A549 (cell line): Measurements from ENCODE around the gene PLXNB3. TPM values are rescaled to one million over a fixed set of nuclear protein-coding genes. Genes with fewer than 3 reads are reported as not detected.

Source experiments
- ATAC-seq, 2 experiments: fragments of 200-7000 bp in 1 of 2; fragments of >200 bp in 1 of 2; cut with Nextera tagmentation in 1 of 2; cut with Tn5 transposase in 1 of 2; 3 replicates each; pipeline versions ENCODE4 v1.8.0 to v1.9.1; 2018 to 2020; ENCODE audit warnings: mild to moderate bottlenecking in 1 of 2, moderate library complexity in 1 of 2
- CTCF ChIA-PET: fragments of 300-600 bp; sonication (Branson Sonifier 250); formaldehyde crosslinking; extraction: SDS; loops from one replicate; lab custom pipeline; 2021; ENCODE audit warnings: antibody characterized with exemption, inconsistent platforms; lab: Yijun Ruan, JAX
- POLR2A ChIA-PET: fragments of 350-600 bp; formaldehyde crosslinking; extraction: SDS; loops from one replicate; lab custom pipeline; 2021; ENCODE audit warnings: antibody characterized with exemption, inconsistent platforms; lab: Yijun Ruan, JAX
- DNase-seq, 2 experiments: peaks; one replicate each; pipeline versions ENCODE4 v3.0.0 to v3.0.0-alpha.2; 2011 to 2016; ENCODE audit warnings: low read depth in 1 of 2, low spot score in 1 of 2
- FAIRE-seq: peaks from 2 replicates; lab custom pipeline; 2011; peaks lifted over from hg19 to GRCh38; lab: Jason Lieb, UNC
- H3K27ac ChIP-seq, 2 experiments: fragments of >200 bp; sonication (Bioruptor Twin); formaldehyde crosslinking; 3 replicates each; pipeline ENCODE4 v1.5.1; 2016 to 2017
- H3K4me1 ChIP-seq: fragments of >200 bp; sonication (Bioruptor Twin); formaldehyde crosslinking; 3 replicates; pipeline ENCODE4 v1.6.1; 2016
- H3K4me2 ChIP-seq: fragments of >200 bp; sonication (Bioruptor Twin); formaldehyde crosslinking; 3 replicates; pipeline ENCODE4 v1.6.1; 2016
- H3K4me3 ChIP-seq: fragments of >200 bp; sonication (Bioruptor Twin); formaldehyde crosslinking; 3 replicates; pipeline ENCODE4 v1.5.1; 2016
- H3K9me3 ChIP-seq: fragments of >200 bp; sonication (Bioruptor Twin); formaldehyde crosslinking; 3 replicates; pipeline ENCODE4 v1.6.1; 2016
- EHMT2 ChIP-seq: fragments of 200-600 bp; sonication (generic); IDR thresholded peaks from 2 replicates; pipeline ENCODE4 v1.6.1; 2016; ENCODE audit warnings: antibody characterized with exemption, low read depth, mild to moderate bottlenecking, moderate library complexity
- EP300 ChIP-seq, 2 experiments: fragments of >200 bp; sonication (Bioruptor Twin); formaldehyde crosslinking; IDR thresholded peaks; 2 replicates in 1 of 2; 3 replicates in 1 of 2; pipeline ENCODE4 v1.6.1; 2016 to 2017
- HEYL ChIP-seq: fragments of 250-450 bp; sonication (Bioruptor Pico); IDR thresholded peaks from 2 replicates; pipeline ENCODE4 v1.8.0; 2021; ENCODE audit warnings: mild to moderate bottlenecking, moderate library complexity
- HOXB13 ChIP-seq: fragments of 250-450 bp; sonication (Bioruptor Pico); IDR thresholded peaks from 2 replicates; pipeline ENCODE4 v1.5.0; 2020; ENCODE audit warnings: low read depth, mild to moderate bottlenecking, moderate library complexity
- JUN ChIP-seq, 2 experiments: fragments of >200 bp; sonication (Bioruptor Twin); formaldehyde crosslinking; IDR thresholded peaks; 2 replicates in 1 of 2; 3 replicates in 1 of 2; pipeline ENCODE4 v1.6.1; 2016 to 2017
- KDM5A ChIP-seq: fragments of 200-600 bp; sonication (generic); IDR thresholded peaks from 2 replicates; pipeline ENCODE4 v1.6.1; 2016; ENCODE audit warnings: antibody characterized with exemption, mild to moderate bottlenecking
- NFE2L2 ChIP-seq: fragments of 150-350 bp; conservative IDR thresholded peaks from 2 replicates; pipeline ENCODE4 v1.6.1; 2014; ENCODE audit warnings: low read length
- PHF8 ChIP-seq: fragments of 200-600 bp; sonication (generic); IDR thresholded peaks from 2 replicates; pipeline ENCODE4 v1.6.1; 2016; ENCODE audit warnings: low read depth, mild to moderate bottlenecking, antibody characterized with exemption, moderate library complexity, borderline replicate concordance
- RAD21 ChIP-seq, 2 experiments: fragments of >200 bp in 1 of 2; sonication (Bioruptor Twin) in 1 of 2; formaldehyde crosslinking in 1 of 2; IDR thresholded peaks in 1 of 2; conservative IDR thresholded peaks in 1 of 2; 2 replicates in 1 of 2; 3 replicates in 1 of 2; pipeline ENCODE4 v1.6.1; 2012 to 2018; ENCODE audit warnings: inconsistent platforms in 1 of 2
- ZNF302 ChIP-seq: fragments of 250-450 bp; sonication (Bioruptor Pico); IDR thresholded peaks from 2 replicates; pipeline ENCODE4 v1.9.0; 2021; ENCODE audit warnings: inconsistent platforms, mild to moderate bottlenecking, moderate library complexity
- ZSCAN20 ChIP-seq: fragments of 250-450 bp; sonication (Bioruptor Pico); IDR thresholded peaks from 2 replicates; pipeline ENCODE4 v1.8.0; 2022; ENCODE audit warnings: mild to moderate bottlenecking, moderate library complexity
- WGBS: methylation state at CpG from one replicate; pipeline ENCODE4 v1.1.6; 2017; ENCODE audit errors: missing lambda C conversion rate; 5-methylcytosine and 5-hydroxymethylcytosine counted together
- polyA plus RNA-seq, 4 experiments: library from polyadenylated mRNA; depleted of rRNA in 3 of 4; stranded (reverse); fragments of >200 nt; fragmentation: RNase III in 1 of 4; extraction: RNeasy Plus Mini Kit Qiagen cat#74134 plus additional on column Dnase treatment in 1 of 4; gene quantifications; 2 replicates in 3 of 4; 3 replicates in 1 of 4; pipeline ENCODE4 v1.2.3, GENCODE V29; 2011 to 2017
- TF ChIP-seq, protein P1 (sequence below): fragments of >200 bp; sonication (Bioruptor Twin); formaldehyde crosslinking; IDR thresholded peaks from 3 replicates; pipeline ENCODE4 v1.6.1; 2016
- TF ChIP-seq, protein P2 (sequence below): fragments of >200 bp; sonication (Bioruptor Twin); formaldehyde crosslinking; IDR thresholded peaks from 2 replicates; pipeline ENCODE4 v1.6.1; 2016
- TF ChIP-seq, protein P3 (sequence below): IDR thresholded peaks from 2 replicates; pipeline ENCODE4 v1.6.1; 2012; ENCODE audit warnings: low read depth, borderline replicate concordance
- TF ChIP-seq, protein P4 (sequence below): fragments of 450-650 bp; IDR thresholded peaks from 2 replicates; pipeline ENCODE4 v1.6.1; 2014; ENCODE audit warnings: antibody characterized with exemption
- TF ChIP-seq, protein P5 (sequence below): IDR thresholded peaks from 2 replicates; pipeline ENCODE4 v1.6.1; 2012
- TF ChIP-seq, protein P6 (sequence below): IDR thresholded peaks from 2 replicates; pipeline ENCODE4 v1.6.1; 2012

Gene PLXNB3
- polyA plus RNA-seq, 2 of the 4 experiments (the other 2 are of a cell fraction): 1.1 to 2.5 TPM

DNA sequence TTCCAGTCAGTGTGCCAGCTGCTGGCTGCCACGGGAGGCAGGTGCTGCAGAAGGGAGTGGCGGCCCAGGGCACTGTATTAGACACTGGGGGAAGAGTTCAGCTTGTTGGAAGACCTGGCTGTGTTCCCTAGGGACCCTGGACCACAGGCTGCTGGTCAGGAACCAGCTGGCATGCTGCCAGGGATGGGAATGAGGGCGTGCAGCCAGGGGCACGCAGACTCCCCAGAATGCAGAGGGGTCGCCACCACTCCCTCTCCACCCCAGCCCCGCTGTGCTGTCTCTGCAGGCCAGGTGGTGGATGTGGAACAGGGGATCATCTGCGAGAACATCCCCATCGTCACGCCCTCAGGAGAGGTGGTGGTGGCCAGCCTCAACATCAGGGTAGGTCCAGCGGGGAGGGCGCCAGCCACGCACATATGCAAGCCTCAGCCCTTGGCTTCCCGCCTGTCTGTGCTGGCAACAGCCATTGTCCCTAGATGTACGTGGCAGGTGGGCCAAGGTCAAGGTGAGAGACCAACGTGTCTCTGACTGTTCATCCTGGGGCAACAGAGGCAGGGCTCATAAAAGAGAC, 27.1 kb upstream of the PLXNB3 start:
- ATAC-seq (no peak), FAIRE-seq (no peak), DNase-seq (no peak)
- TF ChIP-seq HEYL (CRISPR knock-in tag): no peak
- TF ChIP-seq ZSCAN20 (CRISPR knock-in tag): no peak
- TF ChIP-seq, protein P1, sequence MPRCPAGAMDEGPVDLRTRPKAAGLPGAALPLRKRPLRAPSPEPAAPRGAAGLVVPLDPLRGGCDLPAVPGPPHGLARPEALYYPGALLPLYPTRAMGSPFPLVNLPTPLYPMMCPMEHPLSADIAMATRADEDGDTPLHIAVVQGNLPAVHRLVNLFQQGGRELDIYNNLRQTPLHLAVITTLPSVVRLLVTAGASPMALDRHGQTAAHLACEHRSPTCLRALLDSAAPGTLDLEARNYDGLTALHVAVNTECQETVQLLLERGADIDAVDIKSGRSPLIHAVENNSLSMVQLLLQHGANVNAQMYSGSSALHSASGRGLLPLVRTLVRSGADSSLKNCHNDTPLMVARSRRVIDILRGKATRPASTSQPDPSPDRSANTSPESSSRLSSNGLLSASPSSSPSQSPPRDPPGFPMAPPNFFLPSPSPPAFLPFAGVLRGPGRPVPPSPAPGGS: no peak
- Histone ChIP-seq H3K4me1 (no peaks in the 10 kb centered on the region), H3K4me3 (no peak overlapping the region), H3K4me2 (no peak overlapping the region), H3K27ac (no peak overlapping the region), H3K9me3 (no peaks in the 10 kb centered on the region)
- 80% methylated on average over 14 of the region's 15 CpGs for WGBS
- CTCF ChIA-PET: interaction anchor here (0.9 to 1.1 kb wide), 3 partner anchors 14 to 74 kb away, joined by 3 to 4 read pairs (median 3); no protein-coding TSS in a partner anchor
- POLR2A ChIA-PET: no interaction called here

DNA sequence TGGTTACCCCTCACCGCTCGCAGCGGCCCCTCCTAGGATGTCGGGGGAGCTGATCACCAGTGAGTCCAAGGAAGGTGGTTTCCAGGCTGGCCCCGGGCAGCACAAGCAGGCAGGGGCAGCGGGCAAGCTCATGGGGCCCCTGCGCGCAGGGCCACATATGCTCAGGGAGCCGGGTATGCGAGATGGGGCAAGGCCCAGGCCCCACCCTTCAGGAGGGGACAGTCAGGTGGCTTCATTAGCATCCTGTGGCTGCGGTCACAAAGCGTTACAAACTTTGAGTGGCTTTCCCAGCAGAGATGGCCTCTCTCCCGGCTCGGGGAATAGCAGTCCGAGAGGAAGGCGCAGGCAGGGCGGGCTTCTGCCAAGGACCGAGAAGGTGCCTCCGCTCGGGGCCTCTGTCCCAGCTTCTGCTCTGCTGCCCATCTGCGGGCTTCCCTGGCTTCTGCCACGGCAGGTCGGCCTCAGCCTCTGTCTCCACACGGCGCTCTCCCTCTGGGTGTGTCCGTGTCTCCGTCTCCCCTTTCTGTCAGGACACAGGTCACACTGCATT, 25.9 kb upstream of the PLXNB3 start:
- CTCF ChIA-PET: interaction anchor here (0.9 kb wide), 1 partner anchor 26 kb away, joined by 4 read pairs; the partner anchor contains the start of gene PLXNB3
- H3K4me3 ChIP-seq: no peak overlapping the region
- no peak for FAIRE-seq

DNA sequence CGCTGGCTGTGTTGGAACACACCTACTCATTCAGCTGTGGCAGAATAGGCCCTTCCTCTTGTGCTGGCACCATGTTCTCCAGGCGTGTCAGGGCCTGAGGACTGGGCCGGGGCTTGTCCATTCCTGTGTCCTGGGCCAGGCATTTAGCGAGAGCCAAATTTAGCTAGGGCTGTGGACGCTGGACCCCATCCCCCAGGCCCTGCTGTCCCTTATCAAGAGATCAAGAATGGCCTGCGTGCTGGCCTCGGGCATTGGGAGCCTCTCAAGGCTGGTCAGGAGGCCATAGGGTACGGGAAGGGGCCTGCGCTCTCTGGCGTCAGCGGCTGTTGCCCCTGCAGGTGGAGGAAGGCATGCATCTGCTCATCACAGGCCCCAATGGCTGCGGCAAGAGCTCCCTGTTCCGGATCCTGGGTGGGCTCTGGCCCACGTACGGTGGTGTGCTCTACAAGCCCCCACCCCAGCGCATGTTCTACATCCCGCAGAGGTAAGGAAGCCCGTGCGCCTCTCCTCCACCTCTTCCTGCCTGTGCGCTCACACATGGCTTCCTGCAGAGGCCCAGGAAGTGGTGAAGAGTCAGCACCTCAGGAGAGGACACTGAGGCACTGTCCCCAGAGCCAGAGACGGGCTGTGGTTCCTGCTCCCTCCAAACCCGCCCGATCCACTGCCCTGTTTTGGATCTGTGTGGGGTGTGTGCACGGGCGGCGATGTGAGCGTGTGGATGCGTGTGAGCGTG, 24.1 kb upstream of the PLXNB3 start:
- WGBS: 68% methylated on average over 9 of the region's 29 CpGs
- TF ChIP-seq JUN (IDR thresholded peaks at IDR 0.05): no peak
- no peak for TF ChIP-seq HEYL (CRISPR knock-in tag)
- TF ChIP-seq KDM5A: no peak
- TF ChIP-seq, protein P2, sequence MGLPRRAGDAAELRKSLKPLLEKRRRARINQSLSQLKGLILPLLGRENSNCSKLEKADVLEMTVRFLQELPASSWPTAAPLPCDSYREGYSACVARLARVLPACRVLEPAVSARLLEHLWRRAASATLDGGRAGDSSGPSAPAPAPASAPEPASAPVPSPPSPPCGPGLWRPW: no peak
- TF ChIP-seq HOXB13: no peak
- TF ChIP-seq PHF8: no peak
- TF ChIP-seq NFE2L2: no peak
- no peak for TF ChIP-seq RAD21 (conservative IDR thresholded peaks at IDR 0.05 in 1 of 2, IDR thresholded peaks at IDR 0.05 in 1 of 2)
- TF ChIP-seq, protein P3, sequence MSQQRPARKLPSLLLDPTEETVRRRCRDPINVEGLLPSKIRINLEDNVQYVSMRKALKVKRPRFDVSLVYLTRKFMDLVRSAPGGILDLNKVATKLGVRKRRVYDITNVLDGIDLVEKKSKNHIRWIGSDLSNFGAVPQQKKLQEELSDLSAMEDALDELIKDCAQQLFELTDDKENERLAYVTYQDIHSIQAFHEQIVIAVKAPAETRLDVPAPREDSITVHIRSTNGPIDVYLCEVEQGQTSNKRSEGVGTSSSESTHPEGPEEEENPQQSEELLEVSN: no peak
- TF ChIP-seq, protein P4, sequence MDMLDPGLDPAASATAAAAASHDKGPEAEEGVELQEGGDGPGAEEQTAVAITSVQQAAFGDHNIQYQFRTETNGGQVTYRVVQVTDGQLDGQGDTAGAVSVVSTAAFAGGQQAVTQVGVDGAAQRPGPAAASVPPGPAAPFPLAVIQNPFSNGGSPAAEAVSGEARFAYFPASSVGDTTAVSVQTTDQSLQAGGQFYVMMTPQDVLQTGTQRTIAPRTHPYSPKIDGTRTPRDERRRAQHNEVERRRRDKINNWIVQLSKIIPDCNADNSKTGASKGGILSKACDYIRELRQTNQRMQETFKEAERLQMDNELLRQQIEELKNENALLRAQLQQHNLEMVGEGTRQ: no peak
- TF ChIP-seq, protein P5, sequence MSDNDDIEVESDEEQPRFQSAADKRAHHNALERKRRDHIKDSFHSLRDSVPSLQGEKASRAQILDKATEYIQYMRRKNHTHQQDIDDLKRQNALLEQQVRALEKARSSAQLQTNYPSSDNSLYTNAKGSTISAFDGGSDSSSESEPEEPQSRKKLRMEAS: no peak
- TF ChIP-seq, protein P1: no peak
- no peak for TF ChIP-seq EHMT2
- TF ChIP-seq, protein P6, sequence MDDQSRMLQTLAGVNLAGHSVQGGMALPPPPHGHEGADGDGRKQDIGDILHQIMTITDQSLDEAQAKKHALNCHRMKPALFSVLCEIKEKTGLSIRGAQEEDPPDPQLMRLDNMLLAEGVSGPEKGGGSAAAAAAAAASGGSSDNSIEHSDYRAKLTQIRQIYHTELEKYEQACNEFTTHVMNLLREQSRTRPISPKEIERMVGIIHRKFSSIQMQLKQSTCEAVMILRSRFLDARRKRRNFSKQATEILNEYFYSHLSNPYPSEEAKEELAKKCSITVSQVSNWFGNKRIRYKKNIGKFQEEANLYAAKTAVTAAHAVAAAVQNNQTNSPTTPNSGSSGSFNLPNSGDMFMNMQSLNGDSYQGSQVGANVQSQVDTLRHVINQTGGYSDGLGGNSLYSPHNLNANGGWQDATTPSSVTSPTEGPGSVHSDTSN: no peak
- ATAC-seq (no peak; a peak in 1 of 6 replicates), DNase-seq (no peak), FAIRE-seq (no peak)
- Histone ChIP-seq H3K4me2 (no peak overlapping the region), H3K4me1 (no peaks in the 10 kb centered on the region), H3K9me3 (no peaks in the 10 kb centered on the region), H3K27ac (no peak overlapping the region), H3K4me3 (no peak overlapping the region)
- CTCF ChIA-PET: interaction anchor here (1.1 kb wide), 1 partner anchor 24 kb away, joined by 3 read pairs; the partner anchor contains the start of gene PLXNB3
- POLR2A ChIA-PET: no interaction called here

More for the DNA sequence above, 25.9 kb upstream of the PLXNB3 start:
- TF ChIP-seq JUN (IDR thresholded peaks at IDR 0.05) (no peak), EP300 (IDR thresholded peaks at IDR 0.05) (no peak), ZSCAN20 (CRISPR knock-in tag) (no peak), ZNF302 (CRISPR knock-in tag) (no peak)
- DNase-seq: no peak
- no peak for ATAC-seq
- no peak overlapping the region for H3K4me2 ChIP-seq
- WGBS: 87% methylated on average over 22 of the region's 27 CpGs
- H3K9me3 ChIP-seq: no peaks in the 10 kb centered on the region
- POLR2A ChIA-PET: no interaction called here
- no peak overlapping the region for H3K27ac ChIP-seq
- H3K4me1 ChIP-seq: no peaks in the 10 kb centered on the region
